COLO829 (cell line): ENCODE measurements around the gene VPS13A.
"Not testable (repeated sequence)": the region's sequence is repeated elsewhere in the genome, so short reads cannot be mapped to it uniquely, and the experiment has no call there.

Source experiments
- DNase-seq: peaks from one replicate; pipeline ENCODE4 v3.0.0; 2012; ENCODE audit warnings: low spot score

Gene VPS13A

GRCh38 chr9:77304543-77304942, 127.2 kb downstream of the VPS13A start:
- no peak for DNase-seq

DNA sequence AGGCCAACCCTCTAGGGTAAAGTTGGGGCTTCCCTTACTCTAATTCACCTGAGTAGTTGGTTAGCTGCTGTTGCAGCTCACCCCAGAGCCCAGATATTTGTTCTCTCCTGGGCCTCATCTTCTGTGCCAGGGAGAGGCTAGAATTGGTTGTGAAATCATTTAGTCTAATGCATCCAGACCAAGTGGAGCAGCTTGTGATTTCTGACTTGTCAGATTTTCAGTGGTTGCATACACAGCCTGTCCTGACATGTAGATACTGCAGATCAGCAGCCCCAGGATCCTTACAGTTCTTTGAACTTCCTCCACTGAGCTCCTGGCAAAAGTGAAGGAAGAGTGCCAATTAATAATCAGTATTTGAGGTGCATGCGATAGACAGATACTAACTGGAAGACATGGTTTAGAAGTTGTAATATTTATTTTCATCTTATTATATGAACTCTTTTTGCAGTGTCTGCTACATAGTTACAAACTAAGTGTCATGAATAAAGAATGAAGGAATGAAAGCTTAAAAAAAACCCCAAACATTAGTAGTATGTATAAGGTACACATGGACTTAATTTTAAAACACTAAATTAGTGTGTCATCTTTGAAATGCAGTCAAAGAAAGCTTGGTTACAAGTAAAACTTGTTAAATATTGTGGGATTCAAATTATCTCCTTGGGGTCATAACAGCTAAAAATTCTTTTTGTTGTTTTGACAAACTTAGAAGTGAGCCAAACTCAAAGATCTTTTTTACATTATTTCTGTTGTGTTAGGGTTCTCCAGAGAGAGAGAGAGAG, 128.5 kb downstream of the VPS13A start:
- no peak for DNase-seq

GRCh38 chr9:77307166-77307565, 129.8 kb downstream of the VPS13A start:
- no peak for DNase-seq

GRCh38 chr9:77316058-77316457, 138.7 kb downstream of the VPS13A start:
- DNase-seq = no peak

- no peak for DNase-seq
These were observed 147.7 kb downstream of the VPS13A start for GRCh38 chr9:77325058-77325457.

DNA sequence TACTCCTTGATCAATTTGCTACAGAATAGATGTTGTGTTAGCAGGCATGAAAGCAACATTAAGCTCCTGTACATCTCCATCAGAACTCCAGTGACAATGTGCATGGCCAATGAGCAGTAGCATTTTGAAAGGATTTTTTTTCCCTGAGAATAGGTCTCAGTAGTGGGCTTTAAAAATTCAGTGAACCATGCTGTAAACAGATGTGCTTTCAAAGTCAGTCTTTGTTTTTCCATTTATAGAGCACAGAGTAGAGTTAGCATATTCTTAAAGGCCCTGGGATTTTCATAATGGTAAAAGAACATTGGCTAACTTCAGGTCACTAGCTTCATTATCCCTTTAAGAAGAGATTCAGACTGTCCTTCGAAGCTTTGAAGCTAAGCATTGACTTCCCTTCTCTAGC, 150.8 kb downstream of the VPS13A start:
- DNase-seq = no peak

GRCh38 chr9:77370064-77370463, 192.7 kb downstream of the VPS13A start:
- no peak for DNase-seq

DNA sequence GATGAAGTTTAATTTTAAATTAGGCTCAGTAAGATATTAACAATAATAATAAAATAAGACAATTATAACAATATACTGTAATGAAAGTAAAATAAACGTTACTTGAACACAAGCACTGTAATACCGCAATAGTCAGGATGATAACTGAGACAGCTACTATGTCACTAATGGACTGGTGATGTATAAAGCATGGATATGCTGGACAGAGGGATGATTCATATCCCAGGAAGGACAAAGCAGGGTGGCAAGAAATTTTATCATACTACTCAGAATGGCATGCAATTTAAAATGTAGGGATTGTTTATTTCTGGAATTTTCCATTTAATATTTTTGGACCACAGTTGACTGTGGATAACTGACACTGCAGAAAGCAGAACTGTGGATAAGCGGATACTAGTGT, 196.9 kb downstream of the VPS13A start:
- DNase-seq = no peak

- no peak for DNase-seq
These were observed 198.7 kb downstream of the VPS13A start for GRCh38 chr9:77375956-77376532.

GRCh38 chr9:77384406-77384805, 207.1 kb downstream of the VPS13A start:
- DNase-seq = peak; percentile 9

DNA sequence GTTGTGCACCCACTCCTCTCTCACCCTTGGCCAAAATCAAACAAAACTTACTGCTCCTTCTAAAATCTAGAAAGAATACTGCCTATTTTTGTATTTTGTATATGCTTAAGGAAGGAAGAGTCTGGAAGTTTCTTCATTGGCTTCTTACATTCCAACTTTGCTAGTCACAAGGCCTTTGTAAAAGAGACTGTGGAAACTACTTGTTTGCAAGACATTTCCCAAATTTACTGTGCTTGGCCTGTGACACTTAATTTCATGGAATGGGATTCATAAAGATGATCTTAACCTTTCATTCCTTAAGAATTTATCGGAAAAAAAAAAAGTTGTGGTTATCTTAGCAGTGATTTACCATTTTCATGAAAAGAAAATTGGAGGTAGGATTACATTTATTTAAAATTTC, 208.9 kb downstream of the VPS13A start:
- DNase-seq = no peak

- no peak for DNase-seq
These were observed 214.5 kb downstream of the VPS13A start for GRCh38 chr9:77391834-77392233.

DNA sequence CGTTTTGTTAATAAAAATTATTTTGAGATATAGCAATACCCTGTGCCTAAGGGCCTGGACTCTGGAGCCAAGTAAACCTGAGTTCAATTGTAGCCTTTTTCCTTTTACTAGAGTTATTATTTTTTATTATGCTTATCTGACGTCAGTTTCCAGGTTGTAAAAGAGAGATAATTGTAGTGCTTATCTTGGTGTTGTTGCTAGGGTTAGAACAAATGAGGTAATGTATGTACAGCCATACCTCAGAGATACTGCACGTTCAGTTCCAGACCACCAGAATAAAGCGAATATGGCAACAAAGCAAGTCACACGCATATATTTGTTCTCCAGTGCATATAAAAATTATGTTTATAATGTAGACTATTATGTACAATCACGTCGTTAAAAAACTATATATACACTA, 215.0 kb downstream of the VPS13A start:
- DNase-seq = no peak

GRCh38 chr9:77398581-77398980, 221.2 kb downstream of the VPS13A start:
- DNase-seq = not testable (repeated sequence)

DNA sequence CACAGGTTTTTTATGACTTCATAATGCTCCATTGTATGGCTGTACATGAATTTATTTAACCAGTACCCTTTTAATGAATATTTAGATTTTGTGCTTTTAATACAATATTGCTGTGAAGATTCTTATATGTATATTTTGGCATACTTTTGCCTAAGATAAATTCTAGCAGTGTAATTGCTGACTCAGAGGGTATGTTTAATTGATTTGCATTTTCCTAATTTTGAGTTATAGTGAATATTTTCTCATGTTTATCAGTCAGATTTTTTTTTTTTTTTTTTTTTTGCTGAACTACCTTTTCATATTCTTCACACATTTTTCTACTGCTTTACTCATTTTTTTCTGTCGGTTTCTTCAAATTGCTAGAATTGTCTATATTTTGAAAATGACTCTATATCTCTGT, 222.6 kb downstream of the VPS13A start:
- no peak for DNase-seq

DNA sequence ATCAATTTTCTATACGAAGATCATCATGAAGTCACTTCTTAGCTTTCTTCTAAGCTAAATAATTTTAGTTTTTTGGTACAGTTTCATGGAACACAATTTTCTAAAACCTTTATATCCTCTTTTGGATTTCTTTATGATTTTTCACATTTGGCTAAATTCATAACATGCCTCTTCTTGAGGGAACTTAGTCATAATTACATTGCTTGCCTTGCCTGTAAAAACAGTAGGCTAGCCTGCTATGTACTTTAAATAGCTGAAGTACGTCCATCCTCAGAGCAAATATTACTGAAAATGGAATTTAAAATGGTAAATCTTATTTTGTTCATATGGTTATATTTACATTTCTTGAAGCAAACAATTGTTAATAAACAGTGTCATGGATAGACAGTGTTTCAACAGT, 225.0 kb downstream of the VPS13A start:
- no peak for DNase-seq

GRCh38 chr9:77403239-77403638, 225.9 kb downstream of the VPS13A start:
- DNase-seq = no peak

DNA sequence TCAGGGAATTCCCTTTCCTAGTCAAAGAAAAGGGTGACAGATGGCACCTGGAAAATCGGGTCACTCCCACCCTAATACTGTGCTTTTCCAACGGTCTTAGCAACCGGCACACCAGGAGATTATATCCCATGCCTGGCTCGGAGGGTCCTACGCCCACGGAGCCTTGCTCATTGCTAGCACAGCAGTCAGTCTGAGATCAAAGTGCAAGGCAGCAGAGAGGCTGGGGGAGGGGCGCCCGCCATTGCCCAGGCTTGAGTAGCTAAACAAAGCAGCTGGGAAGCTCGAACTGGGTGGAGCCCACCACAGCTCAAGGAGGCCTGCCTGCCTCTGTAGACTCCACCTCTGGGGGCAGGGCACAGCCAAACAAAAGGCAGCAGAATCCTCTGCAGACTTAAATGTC, 231.2 kb downstream of the VPS13A start:
- not testable (repeated sequence) for DNase-seq

DNA sequence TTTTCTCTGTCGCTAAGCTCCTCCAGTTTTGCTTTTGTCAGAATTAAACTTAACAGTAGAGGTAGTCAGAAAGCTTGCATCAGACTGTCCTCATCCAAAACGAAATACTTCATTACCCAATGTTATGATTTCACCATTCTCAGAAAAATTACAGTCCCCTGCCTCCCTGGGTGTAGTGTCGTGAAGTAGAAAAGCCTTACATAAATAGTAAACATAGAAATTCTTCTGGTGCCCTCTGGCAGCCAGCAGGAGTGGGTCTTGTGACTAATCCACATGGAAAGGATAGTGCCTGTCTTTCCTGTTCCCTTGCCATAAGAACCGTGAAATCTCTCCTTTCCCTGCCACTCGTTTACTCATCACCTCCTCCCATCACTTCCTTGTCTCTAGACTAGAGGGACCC, 240.2 kb downstream of the VPS13A start:
- DNase-seq = peak; percentile 70

DNA sequence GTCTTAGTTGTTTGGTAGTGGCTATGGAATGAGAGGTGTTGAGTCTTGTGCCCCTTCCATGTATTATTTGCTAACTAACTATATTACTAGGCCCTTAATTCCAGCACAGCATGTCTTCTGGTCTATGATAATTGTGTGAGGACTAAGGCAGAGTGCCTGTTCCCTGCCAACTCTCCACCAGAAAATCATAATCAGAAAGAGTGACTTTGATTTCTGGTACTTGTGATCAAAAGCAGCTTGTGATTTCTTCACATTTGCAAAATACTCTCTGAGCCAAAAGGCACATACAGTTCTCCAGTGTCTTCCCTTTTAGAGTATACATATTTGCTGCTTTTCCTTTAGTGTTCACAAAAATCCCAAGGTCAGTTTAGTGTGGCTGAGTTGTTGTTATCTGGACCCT, 240.9 kb downstream of the VPS13A start:
- DNase-seq = no peak

DNA sequence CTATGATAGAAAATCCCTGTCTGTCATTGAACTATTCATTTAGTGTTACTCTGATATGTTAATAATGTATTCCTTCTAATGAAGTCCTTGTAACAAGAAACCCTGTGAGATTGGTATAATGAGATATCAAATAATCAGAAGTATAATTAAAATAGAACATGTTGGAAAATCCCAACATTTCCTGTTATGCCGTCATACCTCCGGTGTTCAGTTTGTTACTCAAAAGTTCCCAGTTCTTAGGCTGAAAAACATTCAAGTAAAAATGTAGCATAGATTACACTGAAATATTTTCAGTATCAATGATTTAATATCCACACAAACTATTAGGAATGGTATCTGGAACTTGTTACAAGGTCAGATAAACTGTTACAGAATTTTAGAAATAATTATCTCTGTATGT, 243.3 kb downstream of the VPS13A start:
- DNase-seq = no peak

- no peak for DNase-seq
These were observed 244.4 kb downstream of the VPS13A start for GRCh38 chr9:77421506-77422265.

DNA sequence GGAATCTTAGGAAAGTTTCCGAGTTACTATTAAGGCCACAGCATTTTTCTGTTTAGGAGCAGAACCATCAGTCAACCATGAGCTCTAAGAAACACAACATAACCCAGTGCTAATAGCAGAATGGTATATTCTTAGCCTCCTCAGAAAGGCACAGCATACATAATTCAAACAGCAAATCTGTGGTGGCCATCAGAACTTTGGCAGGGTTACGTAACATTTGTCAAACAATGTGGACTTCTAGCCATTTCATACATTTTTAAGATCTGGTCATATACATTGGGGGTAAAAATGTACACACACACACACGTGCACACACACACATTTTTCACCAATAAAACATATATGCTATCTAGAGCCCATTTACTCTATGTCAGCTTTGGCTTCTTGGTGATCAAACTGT, 245.6 kb downstream of the VPS13A start:
- no peak for DNase-seq
